Measurements from ENCODE around the gene RAB38.

The RAB38 gene

GRCh38 chr11:88203604-88204003 lies 28.4 kb upstream of the RAB38 start:
- H3K4me1 Mint-ChIP-seq, result no peaks in the 10 kb centered on the region
- H3K36me3 Mint-ChIP-seq (ENCODE audit: low read depth), result no peaks in the 10 kb centered on the region
- H3K9me3 Mint-ChIP-seq, result peaks cover 4% of the 10 kb centered on the region
- no peak overlapping the region for H3K27ac Mint-ChIP-seq
- no peak for TF ChIP-seq CTCF (IDR thresholded peaks at IDR 0.05; ENCODE audit: unreplicated experiment in 3 of 3)
- no peaks in the 10 kb centered on the region for H3K27me3 Mint-ChIP-seq (ENCODE audit: low read depth)
- H3K4me3 Mint-ChIP-seq, result no peak overlapping the region

- TF ChIP-seq CTCF (IDR thresholded peaks at IDR 0.05; ENCODE audit: unreplicated experiment in 3 of 3), result no peak
- Mint-ChIP-seq H3K4me3 (no peak overlapping the region), H3K36me3 (ENCODE audit: low read depth) (no peaks in the 10 kb centered on the region), H3K27ac (no peak overlapping the region), H3K27me3 (ENCODE audit: low read depth) (no peaks in the 10 kb centered on the region), H3K9me3 (peaks cover 10% of the 10 kb centered on the region), H3K4me1 (no peaks in the 10 kb centered on the region)
Measured at GRCh38 chr11:88202498-88202897, 27.3 kb upstream of the RAB38 start.

GRCh38 chr11:88196393-88196792 lies 21.1 kb upstream of the RAB38 start:
- Mint-ChIP-seq H3K36me3 (ENCODE audit: low read depth) (peaks cover 8% of the 10 kb centered on the region), H3K4me3 (no peak overlapping the region), H3K9me3 (peaks cover 41% of the 10 kb centered on the region), H3K27me3 (ENCODE audit: low read depth) (no peaks in the 10 kb centered on the region), H3K27ac (no peak overlapping the region), H3K4me1 (no peaks in the 10 kb centered on the region)
- TF ChIP-seq CTCF (IDR thresholded peaks at IDR 0.05; ENCODE audit: unreplicated experiment in 3 of 3), result no peak

- H3K9me3 Mint-ChIP-seq, result peaks cover 41% of the 10 kb centered on the region
- no peak overlapping the region for H3K27ac Mint-ChIP-seq
- H3K4me3 Mint-ChIP-seq, result no peak overlapping the region
- H3K36me3 Mint-ChIP-seq (ENCODE audit: low read depth), result peaks cover 8% of the 10 kb centered on the region
- no peak for TF ChIP-seq CTCF (IDR thresholded peaks at IDR 0.05; ENCODE audit: unreplicated experiment in 3 of 3)
- H3K4me1 Mint-ChIP-seq, result no peaks in the 10 kb centered on the region
- H3K27me3 Mint-ChIP-seq (ENCODE audit: low read depth), result no peaks in the 10 kb centered on the region
Measured at GRCh38 chr11:88195908-88196307, 20.7 kb upstream of the RAB38 start.

GRCh38 chr11:88194990-88195389 lies 19.7 kb upstream of the RAB38 start:
- Mint-ChIP-seq H3K36me3 (ENCODE audit: low read depth) (peaks cover 8% of the 10 kb centered on the region), H3K9me3 (peaks cover 41% of the 10 kb centered on the region), H3K4me3 (no peak overlapping the region), H3K27me3 (ENCODE audit: low read depth) (no peaks in the 10 kb centered on the region), H3K4me1 (peaks cover 3% of the 10 kb centered on the region), H3K27ac (no peak overlapping the region)
- no peak for TF ChIP-seq CTCF (IDR thresholded peaks at IDR 0.05; ENCODE audit: unreplicated experiment in 3 of 3)

- Mint-ChIP-seq H3K4me1 (peaks cover 13% of the 10 kb centered on the region), H3K4me3 (no peak overlapping the region), H3K27me3 (ENCODE audit: low read depth) (no peaks in the 10 kb centered on the region), H3K27ac (peak overlapping the region in 2 of 3 experiments; percentile 39 to 71), H3K9me3 (peaks cover 37% of the 10 kb centered on the region), H3K36me3 (ENCODE audit: low read depth) (peaks cover 8% of the 10 kb centered on the region)
- no peak for TF ChIP-seq CTCF (IDR thresholded peaks at IDR 0.05; ENCODE audit: unreplicated experiment in 3 of 3)
Measured at GRCh38 chr11:88193278-88193677, 18.0 kb upstream of the RAB38 start.
